GM12865 (cell line): ENCODE results near the gene NEDD8.

Experiments
- DNase-seq: peaks from one replicate; pipeline ENCODE4 v3.0.0; 2010; ENCODE audit warnings: low read depth
- H3K4me3 ChIP-seq: 2 replicates; pipeline ENCODE4 v1.5.1; 2011; ENCODE audit warnings: mild to moderate bottlenecking, low read depth, low read length, control low read depth
- TF ChIP-seq, protein P1 (sequence below): IDR thresholded peaks from 2 replicates; pipeline ENCODE4 v1.5.1; 2011; ENCODE audit warnings: low read length, control low read depth, low read depth, inconsistent platforms; ENCODE audit not compliant: insufficient read depth; ENCODE audit errors: missing control alignments

The NEDD8 gene

DNA sequence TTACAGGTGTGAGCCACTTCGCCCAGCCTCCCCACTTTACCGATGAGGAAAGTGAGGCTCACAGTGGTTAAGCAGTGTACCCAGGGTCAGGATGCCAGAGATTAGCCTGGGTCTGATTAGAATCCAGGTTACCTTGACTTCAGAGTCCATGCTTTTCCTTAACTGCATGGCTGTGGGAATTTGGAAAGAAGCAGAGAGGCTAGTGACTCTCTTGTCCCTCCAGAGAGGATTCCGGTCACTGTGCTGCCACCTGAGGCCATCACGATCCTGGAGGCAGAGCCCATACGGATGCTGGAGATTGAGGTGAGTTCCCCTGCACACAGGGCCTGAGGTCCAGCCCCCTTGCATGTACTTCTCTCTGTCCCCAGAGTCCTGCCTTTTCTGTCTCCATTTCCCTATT lies 55.6 kb downstream of the NEDD8 start:
- TF ChIP-seq, protein P1, sequence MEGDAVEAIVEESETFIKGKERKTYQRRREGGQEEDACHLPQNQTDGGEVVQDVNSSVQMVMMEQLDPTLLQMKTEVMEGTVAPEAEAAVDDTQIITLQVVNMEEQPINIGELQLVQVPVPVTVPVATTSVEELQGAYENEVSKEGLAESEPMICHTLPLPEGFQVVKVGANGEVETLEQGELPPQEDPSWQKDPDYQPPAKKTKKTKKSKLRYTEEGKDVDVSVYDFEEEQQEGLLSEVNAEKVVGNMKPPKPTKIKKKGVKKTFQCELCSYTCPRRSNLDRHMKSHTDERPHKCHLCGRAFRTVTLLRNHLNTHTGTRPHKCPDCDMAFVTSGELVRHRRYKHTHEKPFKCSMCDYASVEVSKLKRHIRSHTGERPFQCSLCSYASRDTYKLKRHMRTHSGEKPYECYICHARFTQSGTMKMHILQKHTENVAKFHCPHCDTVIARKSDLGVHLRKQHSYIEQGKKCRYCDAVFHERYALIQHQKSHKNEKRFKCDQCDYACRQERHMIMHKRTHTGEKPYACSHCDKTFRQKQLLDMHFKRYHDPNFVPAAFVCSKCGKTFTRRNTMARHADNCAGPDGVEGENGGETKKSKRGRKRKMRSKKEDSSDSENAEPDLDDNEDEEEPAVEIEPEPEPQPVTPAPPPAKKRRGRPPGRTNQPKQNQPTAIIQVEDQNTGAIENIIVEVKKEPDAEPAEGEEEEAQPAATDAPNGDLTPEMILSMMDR, result no peak
- no peak overlapping the region for H3K4me3 ChIP-seq
- DNase-seq, result no peak

DNA sequence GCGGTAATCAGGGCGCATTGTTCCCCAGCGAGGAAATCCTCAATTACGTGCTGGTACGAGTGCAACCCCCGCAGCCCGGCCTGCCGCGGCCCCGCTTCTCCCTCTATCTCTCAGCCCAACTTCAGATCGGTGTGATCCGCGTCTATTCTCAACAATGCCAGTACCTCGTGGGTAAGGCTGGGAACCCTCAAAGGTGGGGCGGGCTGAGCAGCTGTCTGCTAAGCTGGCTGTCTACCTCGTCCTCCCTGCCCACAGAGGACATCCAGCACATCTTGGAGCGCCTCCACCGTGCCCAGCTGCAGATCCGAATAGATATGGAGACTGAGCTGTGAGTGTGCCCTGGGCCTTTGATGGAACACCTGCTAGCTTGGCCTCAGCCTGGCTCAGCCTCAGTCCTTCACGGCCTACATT lies 59.3 kb downstream of the NEDD8 start:
- TF ChIP-seq, protein P1, result no peak

DNA sequence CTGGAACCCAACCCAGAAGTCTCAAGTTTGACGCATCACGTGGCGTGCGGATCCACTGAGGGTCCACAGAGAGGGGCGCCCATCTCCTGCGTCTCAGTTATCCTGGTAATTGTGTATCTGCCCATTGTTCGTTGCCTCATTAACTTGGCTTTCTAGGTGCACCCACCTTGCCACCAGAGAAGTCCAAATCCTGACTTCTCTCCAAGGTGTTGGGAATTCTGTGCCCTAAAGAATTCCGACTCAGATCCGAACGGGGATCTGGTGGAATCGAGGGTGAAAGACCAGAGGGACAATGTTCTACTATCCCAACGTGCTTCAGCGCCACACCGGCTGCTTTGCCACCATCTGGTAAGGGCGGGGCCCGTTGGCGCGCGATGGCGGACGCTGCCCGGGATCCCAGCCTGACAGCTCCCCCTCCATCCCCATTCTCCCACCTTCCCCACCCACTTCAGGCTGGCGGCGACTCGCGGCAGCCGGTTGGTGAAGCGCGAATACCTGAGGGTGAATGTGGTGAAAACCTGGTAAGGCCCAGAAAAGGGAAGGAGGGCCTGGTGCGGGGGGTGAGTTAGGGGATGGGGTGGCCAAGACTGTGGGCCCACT lies 59.8 kb downstream of the NEDD8 start:
- DNase-seq, result no peak
- peak overlapping the region; percentile 48 for H3K4me3 ChIP-seq
- TF ChIP-seq, protein P1, result no peak

More for the DNA sequence above, 59.3 kb downstream of the NEDD8 start:
- DNase-seq, result no peak
- H3K4me3 ChIP-seq, result peak overlapping the region; percentile 48

DNA sequence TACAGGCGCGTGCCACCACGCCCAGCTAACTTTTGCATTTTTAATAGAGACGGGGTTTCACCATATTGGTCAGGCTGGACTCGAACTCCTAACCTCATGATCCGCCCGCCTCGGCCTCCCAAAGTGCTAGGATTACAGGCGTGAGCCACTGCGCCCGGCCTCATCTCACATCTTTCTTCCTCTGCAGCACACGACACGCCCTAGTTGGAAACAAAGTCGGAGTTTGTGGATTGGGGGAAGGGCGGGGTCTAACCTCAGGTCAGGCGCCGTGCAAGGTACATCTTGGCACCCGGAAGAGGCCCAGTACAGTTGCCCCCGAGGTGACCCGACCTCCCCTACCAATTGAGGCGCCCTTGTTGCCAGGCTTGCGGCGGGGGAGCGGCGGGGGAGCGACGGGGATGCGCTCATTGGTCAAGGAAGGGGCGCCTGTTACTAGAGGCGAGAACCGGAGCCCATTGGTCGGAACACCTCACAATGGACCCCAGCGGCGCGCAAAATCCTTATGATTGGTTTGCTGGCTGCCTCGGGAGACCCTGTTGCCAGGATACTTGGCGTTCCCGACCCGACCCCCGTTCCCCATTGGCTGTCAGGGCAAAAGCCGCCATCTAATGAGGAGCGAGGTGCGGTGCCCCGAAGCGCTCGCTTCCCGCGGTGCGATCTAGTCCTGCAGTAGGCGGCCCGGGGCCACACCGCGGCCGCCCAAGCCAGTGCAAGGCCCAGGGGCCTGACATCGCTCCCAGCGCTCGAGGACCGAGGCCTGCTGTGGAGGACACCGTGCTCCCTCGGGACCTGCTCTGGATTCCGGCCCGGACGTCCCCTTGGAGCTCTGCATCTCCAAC lies 60.5 kb downstream of the NEDD8 start, which contains the start of gene REC8:
Gene REC8 (plus strand): TSS at position 659 of the 839 bp plus-strand sequence. CDS start 473 bp downstream, outside the sequence.
- TF ChIP-seq, protein P1, result no peak
- peak within 1 kb of the TSS; percentile 48 for H3K4me3 ChIP-seq
- peak; percentile 97 for DNase-seq

DNA sequence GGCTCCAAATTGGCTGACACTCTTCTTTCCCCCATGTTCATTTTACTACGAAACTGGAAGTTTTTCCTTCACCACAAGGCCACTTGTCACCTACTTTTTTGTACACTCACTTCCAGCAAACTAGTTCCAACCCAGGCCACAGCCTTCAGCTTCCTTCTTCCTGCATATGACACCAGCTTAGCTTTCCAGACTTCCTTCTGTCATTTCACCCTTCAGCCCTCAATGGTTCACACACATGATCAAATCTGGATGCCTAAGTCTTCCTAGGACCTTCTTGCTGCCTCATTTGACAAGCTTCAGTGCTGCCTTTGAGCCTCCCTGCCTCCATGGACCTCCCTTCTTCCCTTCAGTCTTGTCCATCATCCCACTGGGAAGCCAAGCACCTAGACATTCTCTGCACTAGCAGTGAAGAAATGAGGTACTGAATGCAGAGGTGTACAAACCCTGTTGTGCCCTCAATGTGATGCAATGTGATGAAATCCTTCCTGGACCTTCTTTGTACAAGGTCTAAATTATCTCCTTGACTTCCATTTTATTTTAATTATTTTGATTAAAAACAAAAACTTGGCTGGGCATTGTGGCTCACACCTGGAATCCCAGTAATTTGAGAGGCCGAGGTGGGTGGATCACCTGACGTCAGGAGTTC lies 64.6 kb downstream of the NEDD8 start:
- H3K4me3 ChIP-seq, result no peak overlapping the region
- no peak for DNase-seq
- TF ChIP-seq, protein P1, result no peak
